NT2/D1 (cell line): ENCODE measurements around the gene FBXL7.

ENCODE experiments used
- YY1 ChIP-seq: IDR thresholded peaks from 2 replicates; pipeline ENCODE4 v1.6.1; 2011; ENCODE audit not compliant: insufficient read length, insufficient read depth
- ZNF274 ChIP-seq: IDR thresholded peaks from 2 replicates; pipeline ENCODE4 v1.6.1; 2011; ENCODE audit warnings: mild to moderate bottlenecking, low read depth, low read length

DNA sequence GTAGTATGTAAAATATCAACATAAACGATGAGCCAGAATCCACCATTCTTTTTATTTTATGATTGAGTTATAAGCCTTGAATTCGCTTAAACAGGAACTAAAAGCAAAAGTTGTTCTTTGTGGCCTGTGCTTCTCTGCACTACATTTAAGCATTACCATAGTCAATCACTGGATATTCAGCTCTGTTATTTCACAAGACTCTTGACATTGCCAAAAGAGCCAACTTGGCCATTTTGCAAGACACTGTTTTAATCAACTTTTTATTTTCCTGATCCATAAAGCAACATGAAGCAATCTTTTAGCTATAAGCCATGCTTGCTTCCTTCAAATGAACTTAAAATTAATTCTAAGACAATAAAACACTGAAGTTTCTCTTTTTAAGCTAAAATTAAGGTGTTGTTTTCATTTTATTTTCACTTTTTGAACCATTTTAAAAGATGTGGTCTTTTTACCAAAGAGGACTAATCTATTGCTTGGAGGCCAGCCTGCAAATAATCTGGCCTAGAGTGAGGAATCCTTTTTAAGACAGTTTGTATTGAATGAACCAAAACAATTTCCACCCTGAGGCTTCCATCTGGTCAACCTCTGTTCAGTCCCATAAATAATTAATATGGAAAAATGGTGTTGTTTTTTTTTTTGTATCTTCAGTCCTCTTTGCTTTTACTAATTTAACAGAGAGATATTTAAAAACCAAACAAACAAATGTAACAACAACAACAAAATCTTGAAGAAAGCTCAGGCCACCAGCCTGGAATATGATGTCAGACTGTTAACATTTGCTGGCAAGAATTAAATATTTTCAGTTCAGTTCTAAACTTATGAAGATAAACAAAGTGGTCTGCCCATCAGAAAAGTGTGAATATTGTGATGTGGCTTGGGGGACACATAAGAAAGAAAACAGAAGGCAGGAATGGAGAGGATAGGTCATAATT lies 405.2 kb downstream of the FBXL7 start:
- TF ChIP-seq ZNF274 (no peak), YY1 (no peak)
